ENCODE measurements around the gene TJP1.

Gene TJP1

GRCh38 chr15:29852201-29852600 lies 29.9 kb upstream of the TJP1 start:
- TF ChIP-seq CTCF (IDR thresholded peaks at IDR 0.05; ENCODE audit: low read depth, low read length): no peak
- H3K4me3 ChIP-seq (ENCODE audit: low read depth, low read length): no peak overlapping the region

- no peak for TF ChIP-seq CTCF (IDR thresholded peaks at IDR 0.05; ENCODE audit: low read depth, low read length)
- H3K4me3 ChIP-seq (ENCODE audit: low read depth, low read length): no peak overlapping the region
These were observed 27.4 kb upstream of the TJP1 start for GRCh38 chr15:29849716-29850115.

- no peak overlapping the region for H3K4me3 ChIP-seq (ENCODE audit: low read depth, low read length)
These were observed 26.9 kb upstream of the TJP1 start for GRCh38 chr15:29849218-29849617.

GRCh38 chr15:29844290-29844903 lies 22.1 kb upstream of the TJP1 start:
- TF ChIP-seq CTCF (IDR thresholded peaks at IDR 0.05; ENCODE audit: low read depth, low read length): no peak
- no peak overlapping the region for H3K4me3 ChIP-seq (ENCODE audit: low read depth, low read length)

More at GRCh38 chr15:29849218-29849617, 26.9 kb upstream of the TJP1 start:
- no peak for TF ChIP-seq CTCF (IDR thresholded peaks at IDR 0.05; ENCODE audit: low read depth, low read length)

- no peak for TF ChIP-seq CTCF (IDR thresholded peaks at IDR 0.05; ENCODE audit: low read depth, low read length)
- H3K4me3 ChIP-seq (ENCODE audit: low read depth, low read length): no peak overlapping the region
These were observed 20.0 kb upstream of the TJP1 start for GRCh38 chr15:29842290-29842689.

GRCh38 chr15:29840926-29841325 lies 18.7 kb upstream of the TJP1 start:
- no peak overlapping the region for H3K4me3 ChIP-seq (ENCODE audit: low read depth, low read length)
- no peak for TF ChIP-seq CTCF (IDR thresholded peaks at IDR 0.05; ENCODE audit: low read depth, low read length)

- TF ChIP-seq CTCF (IDR thresholded peaks at IDR 0.05; ENCODE audit: low read depth, low read length): no peak
- no peak overlapping the region for H3K4me3 ChIP-seq (ENCODE audit: low read depth, low read length)
These were observed 17.8 kb upstream of the TJP1 start for GRCh38 chr15:29840054-29840453.

All from WI38 (cell line).